Measurements from ENCODE around the gene MGRN1. TPM values are rescaled to one million over a fixed set of nuclear protein-coding genes. Genes with fewer than 3 reads are reported as not detected.

MGRN1 gene
- total and polyA plus RNA-seq, 2 donors (not counting 1 experiment from before 2014, with no cell fraction given), result 5.4 to 26.1 TPM

DNA sequence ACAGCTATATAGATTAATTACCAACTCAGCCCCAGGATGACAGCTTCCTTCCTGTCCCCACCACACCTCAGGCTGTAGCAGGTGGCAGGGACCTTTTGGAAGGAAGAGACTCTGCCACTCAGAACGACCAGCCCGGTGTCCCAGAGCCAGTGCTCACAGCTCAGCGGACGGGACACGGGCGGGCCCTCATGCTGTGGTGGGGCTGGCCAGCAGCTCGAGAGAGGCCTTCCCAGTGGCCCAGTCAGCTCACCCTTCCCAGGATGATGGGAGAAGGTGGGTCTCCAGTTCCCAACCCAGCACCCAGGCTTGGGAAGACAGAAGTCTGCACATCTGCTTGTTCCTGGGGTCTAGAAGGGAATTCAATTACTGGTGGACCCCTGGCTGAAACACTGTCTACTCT lies 79.3 kb downstream of the MGRN1 start:
- no peak overlapping the region for H3K27ac ChIP-seq (ENCODE audit: insufficient read depth, low read length)
- no peak overlapping the region for H3K4me3 ChIP-seq (replicated peaks in 1 of 4; ENCODE audit: control extremely low read depth in 1 of 4, insufficient read depth in 1 of 4, low read depth in 3 of 4, low read length in 4 of 4)
- no peaks in the 10 kb centered on the region for H3K9me3 ChIP-seq (ENCODE audit: control insufficient read depth, insufficient read depth, low read depth, low read length)
- H3K9ac ChIP-seq (ENCODE audit: insufficient read depth, low read length), result no peak overlapping the region
- no peaks in the 10 kb centered on the region for H3K4me1 ChIP-seq (ENCODE audit: control insufficient read depth, extremely low read depth, insufficient read depth, low read length)
- no peaks in the 10 kb centered on the region for H3K27me3 ChIP-seq (ENCODE audit: control insufficient read depth, insufficient read depth, low read length)
- DNase-seq (ENCODE audit: low read depth in 2 of 2), result no peak
- H3K36me3 ChIP-seq (ENCODE audit: control insufficient read depth, insufficient read depth, low read length), result peaks cover 21% of the 10 kb centered on the region
- no peaks in the 10 kb centered on the region for H3K79me2 ChIP-seq (ENCODE audit: control insufficient read depth, insufficient read depth, low read length)
- H4K20me1 ChIP-seq (ENCODE audit: control insufficient read depth, extremely low read depth, insufficient read depth, low read length), result no peaks in the 10 kb centered on the region
- TF ChIP-seq, protein P1, sequence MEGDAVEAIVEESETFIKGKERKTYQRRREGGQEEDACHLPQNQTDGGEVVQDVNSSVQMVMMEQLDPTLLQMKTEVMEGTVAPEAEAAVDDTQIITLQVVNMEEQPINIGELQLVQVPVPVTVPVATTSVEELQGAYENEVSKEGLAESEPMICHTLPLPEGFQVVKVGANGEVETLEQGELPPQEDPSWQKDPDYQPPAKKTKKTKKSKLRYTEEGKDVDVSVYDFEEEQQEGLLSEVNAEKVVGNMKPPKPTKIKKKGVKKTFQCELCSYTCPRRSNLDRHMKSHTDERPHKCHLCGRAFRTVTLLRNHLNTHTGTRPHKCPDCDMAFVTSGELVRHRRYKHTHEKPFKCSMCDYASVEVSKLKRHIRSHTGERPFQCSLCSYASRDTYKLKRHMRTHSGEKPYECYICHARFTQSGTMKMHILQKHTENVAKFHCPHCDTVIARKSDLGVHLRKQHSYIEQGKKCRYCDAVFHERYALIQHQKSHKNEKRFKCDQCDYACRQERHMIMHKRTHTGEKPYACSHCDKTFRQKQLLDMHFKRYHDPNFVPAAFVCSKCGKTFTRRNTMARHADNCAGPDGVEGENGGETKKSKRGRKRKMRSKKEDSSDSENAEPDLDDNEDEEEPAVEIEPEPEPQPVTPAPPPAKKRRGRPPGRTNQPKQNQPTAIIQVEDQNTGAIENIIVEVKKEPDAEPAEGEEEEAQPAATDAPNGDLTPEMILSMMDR (conservative IDR thresholded peaks at IDR 0.05 in 1 of 2, IDR thresholded peaks at IDR 0.05 in 1 of 2; ENCODE audit: low read depth in 1 of 2, low read length in 2 of 2), result no peak
- no peak for TF ChIP-seq EZH2 (IDR thresholded peaks at IDR 0.05; ENCODE audit: low read length, missing control alignments)
- no peak overlapping the region for H2AFZ ChIP-seq (ENCODE audit: low read length)
- no peak overlapping the region for H3K4me2 ChIP-seq (ENCODE audit: extremely low read depth, insufficient read depth, low read length)

DNA sequence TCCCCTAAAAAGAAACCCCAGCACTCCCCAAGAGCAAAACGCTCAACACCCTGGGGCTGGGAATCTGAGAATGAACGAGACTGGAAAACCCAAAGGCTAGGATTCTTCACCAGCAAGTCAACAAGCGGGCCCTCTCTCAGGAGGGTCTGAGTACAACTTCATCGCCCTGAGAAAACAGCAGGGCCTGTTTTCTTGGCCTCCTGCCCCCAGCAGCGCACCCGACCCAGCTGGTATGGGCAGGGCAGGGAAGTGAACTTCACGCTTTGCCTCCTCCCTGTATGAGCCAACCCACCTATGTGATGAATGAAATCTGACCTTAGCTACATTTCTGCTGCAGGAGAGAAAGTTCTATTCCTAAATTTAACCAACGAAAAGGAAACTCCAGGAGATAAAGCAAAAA lies 79.9 kb downstream of the MGRN1 start:
- Histone ChIP-seq H3K79me2 (ENCODE audit: control insufficient read depth, insufficient read depth, low read length) (no peaks in the 10 kb centered on the region), H3K4me1 (ENCODE audit: control insufficient read depth, extremely low read depth, insufficient read depth, low read length) (no peaks in the 10 kb centered on the region), H3K27ac (ENCODE audit: insufficient read depth, low read length) (no peak overlapping the region), H3K9ac (ENCODE audit: insufficient read depth, low read length) (no peak overlapping the region), H3K27me3 (ENCODE audit: control insufficient read depth, insufficient read depth, low read length) (no peaks in the 10 kb centered on the region), H3K4me2 (ENCODE audit: extremely low read depth, insufficient read depth, low read length) (no peak overlapping the region), H3K9me3 (ENCODE audit: control insufficient read depth, insufficient read depth, low read depth, low read length) (no peaks in the 10 kb centered on the region), H2AFZ (ENCODE audit: low read length) (no peak overlapping the region), H3K4me3 (replicated peaks in 1 of 4; ENCODE audit: control extremely low read depth in 1 of 4, insufficient read depth in 1 of 4, low read depth in 3 of 4, low read length in 4 of 4) (no peak overlapping the region), H3K36me3 (ENCODE audit: control insufficient read depth, insufficient read depth, low read length) (peaks cover 16% of the 10 kb centered on the region), H4K20me1 (ENCODE audit: control insufficient read depth, extremely low read depth, insufficient read depth, low read length) (no peaks in the 10 kb centered on the region)
- TF ChIP-seq, protein P1 (conservative IDR thresholded peaks at IDR 0.05 in 1 of 2, IDR thresholded peaks at IDR 0.05 in 1 of 2; ENCODE audit: low read depth in 1 of 2, low read length in 2 of 2), result no peak
- no peak for TF ChIP-seq EZH2 (IDR thresholded peaks at IDR 0.05; ENCODE audit: low read length, missing control alignments)
- DNase-seq (ENCODE audit: low read depth in 2 of 2), result no peak

DNA sequence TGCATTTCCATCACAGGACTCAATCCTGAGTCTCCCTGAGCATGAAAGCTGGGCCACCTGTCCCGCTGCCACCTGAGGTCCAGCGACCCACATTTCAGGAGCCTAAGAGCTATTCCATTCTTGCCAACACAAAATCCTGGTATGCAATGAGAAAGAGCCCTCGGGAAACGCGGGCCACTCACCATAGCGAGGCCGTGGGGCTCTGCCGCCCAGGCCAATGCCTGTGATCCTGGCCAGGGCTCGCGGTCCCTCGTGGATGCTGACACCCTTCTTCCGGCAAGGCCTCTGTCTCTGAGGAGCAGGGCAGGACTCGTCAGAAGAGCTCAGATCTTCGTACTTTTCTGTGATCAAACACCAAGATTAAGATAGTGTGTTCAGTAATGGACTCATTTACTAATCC lies 80.3 kb downstream of the MGRN1 start:
- Histone ChIP-seq H4K20me1 (ENCODE audit: control insufficient read depth, extremely low read depth, insufficient read depth, low read length) (no peaks in the 10 kb centered on the region), H3K79me2 (ENCODE audit: control insufficient read depth, insufficient read depth, low read length) (no peaks in the 10 kb centered on the region), H3K9ac (ENCODE audit: insufficient read depth, low read length) (no peak overlapping the region), H3K4me3 (replicated peaks in 1 of 4; ENCODE audit: control extremely low read depth in 1 of 4, insufficient read depth in 1 of 4, low read depth in 3 of 4, low read length in 4 of 4) (no peak overlapping the region), H2AFZ (ENCODE audit: low read length) (no peak overlapping the region), H3K36me3 (ENCODE audit: control insufficient read depth, insufficient read depth, low read length) (peaks cover 16% of the 10 kb centered on the region), H3K27me3 (ENCODE audit: control insufficient read depth, insufficient read depth, low read length) (no peaks in the 10 kb centered on the region), H3K9me3 (ENCODE audit: control insufficient read depth, insufficient read depth, low read depth, low read length) (no peaks in the 10 kb centered on the region), H3K4me1 (ENCODE audit: control insufficient read depth, extremely low read depth, insufficient read depth, low read length) (no peaks in the 10 kb centered on the region), H3K4me2 (ENCODE audit: extremely low read depth, insufficient read depth, low read length) (no peak overlapping the region), H3K27ac (ENCODE audit: insufficient read depth, low read length) (no peak overlapping the region)
- TF ChIP-seq, protein P1 (conservative IDR thresholded peaks at IDR 0.05 in 1 of 2, IDR thresholded peaks at IDR 0.05 in 1 of 2; ENCODE audit: low read depth in 1 of 2, low read length in 2 of 2), result no peak
- no peak for TF ChIP-seq EZH2 (IDR thresholded peaks at IDR 0.05; ENCODE audit: low read length, missing control alignments)
- DNase-seq (ENCODE audit: low read depth in 2 of 2), result no peak

Data from fibroblast of lung (primary cell).